HEK293 (cell line): ENCODE results near the gene CDK8.

Source experiments
- CTCF ChIA-PET: fragments of 350-600 bp; formaldehyde crosslinking; extraction: SDS; loops from one replicate; lab custom pipeline; 2021; ENCODE audit warnings: antibody characterized with exemption; lab: Yijun Ruan, JAX
- POLR2A ChIA-PET: fragments of 300-600 bp; formaldehyde crosslinking; extraction: SDS; loops from one replicate; lab custom pipeline; 2020; ENCODE audit warnings: antibody characterized with exemption, inconsistent platforms; lab: Yijun Ruan, JAX
- H3K27ac ChIP-seq: fragments of 200-500 bp; sonication (Bioruptor generic); 2 replicates; pipeline ENCODE4 v1.5.1; 2014; ENCODE audit warnings: low read depth, low read length, control low read depth, inconsistent platforms; ENCODE audit errors: extremely low read depth
- H3K36me3 ChIP-seq, 2 experiments: fragments of 200-500 bp in 1 of 2; sonication (Bioruptor generic) in 1 of 2; 1 replicate in 1 of 2; 2 replicates in 1 of 2; pipeline ENCODE4 v1.5.1; 2014 to 2017; ENCODE audit warnings: inconsistent platforms in 2 of 2, low read length in 2 of 2; ENCODE audit not compliant: control insufficient read depth in 2 of 2, insufficient read depth in 1 of 2
- H3K4me1 ChIP-seq: fragments of 200-500 bp; sonication (Bioruptor generic); 2 replicates; pipeline ENCODE4 v1.5.1; 2014; ENCODE audit warnings: mild to moderate bottlenecking, low read length, inconsistent platforms; ENCODE audit not compliant: control insufficient read depth, insufficient read depth
- H3K4me3 ChIP-seq: 2 replicates; pipeline ENCODE4 v1.5.1; 2011; ENCODE audit warnings: low read depth, mild to moderate bottlenecking, control low read depth, low read length, moderate library complexity
- H3K9me3 ChIP-seq: fragments of 200-500 bp; sonication (Bioruptor generic); 2 replicates; pipeline ENCODE4 v1.5.1; 2014; ENCODE audit warnings: low read depth, low read length, inconsistent platforms; ENCODE audit not compliant: control insufficient read depth, insufficient read depth
- INSM2 ChIP-seq: fragments of 450-650 bp; formaldehyde crosslinking; IDR thresholded peaks from 2 replicates; pipeline ENCODE4 v1.5.1; 2016; ENCODE audit warnings: missing biosample characterization, missing genetic modification characterization
- KLF17 ChIP-seq: fragments of 450-650 bp; formaldehyde crosslinking; IDR thresholded peaks from 2 replicates; pipeline ENCODE4 v1.5.1; 2016; ENCODE audit warnings: missing biosample characterization, missing genetic modification characterization
- KLF9 ChIP-seq: fragments of 450-650 bp; formaldehyde crosslinking; IDR thresholded peaks from 2 replicates; pipeline ENCODE4 v1.5.1; 2016; ENCODE audit warnings: missing biosample characterization, missing genetic modification characterization, low read depth
- SCRT1 ChIP-seq: fragments of 450-650 bp; formaldehyde crosslinking; IDR thresholded peaks from 2 replicates; pipeline ENCODE4 v1.5.1; 2016; ENCODE audit warnings: missing biosample characterization, missing genetic modification characterization, borderline replicate concordance
- ZBTB8A ChIP-seq: fragments of 450-650 bp; formaldehyde crosslinking; IDR thresholded peaks from 2 replicates; pipeline ENCODE4 v1.5.1; 2016; ENCODE audit warnings: missing biosample characterization, missing genetic modification characterization
- ZFP69B ChIP-seq: fragments of 450-650 bp; formaldehyde crosslinking; IDR thresholded peaks from 2 replicates; pipeline ENCODE4 v1.5.1; 2016; ENCODE audit warnings: missing biosample characterization, missing genetic modification characterization
- ZNF146 ChIP-seq: fragments of 450-650 bp; formaldehyde crosslinking; IDR thresholded peaks from 2 replicates; pipeline ENCODE4 v1.5.1; 2016; ENCODE audit warnings: missing biosample characterization, missing genetic modification characterization
- ZNF214 ChIP-seq: fragments of 450-650 bp; formaldehyde crosslinking; IDR thresholded peaks from 2 replicates; pipeline ENCODE4 v1.5.1; 2017; ENCODE audit warnings: missing biosample characterization, mild to moderate bottlenecking, missing genetic modification characterization, borderline replicate concordance
- ZNF280C ChIP-seq: fragments of 450-650 bp; formaldehyde crosslinking; IDR thresholded peaks from 2 replicates; pipeline ENCODE4 v1.5.1; 2016; ENCODE audit warnings: missing biosample characterization, missing genetic modification characterization
- ZNF501 ChIP-seq: fragments of 450-650 bp; formaldehyde crosslinking; IDR thresholded peaks from 2 replicates; pipeline ENCODE4 v1.5.1; 2016; ENCODE audit warnings: missing biosample characterization, missing genetic modification characterization
- ZNF510 ChIP-seq: fragments of 450-650 bp; formaldehyde crosslinking; IDR thresholded peaks from 2 replicates; pipeline ENCODE4 v1.5.1; 2018; ENCODE audit warnings: mild to moderate bottlenecking, missing genetic modification characterization, missing biosample characterization; ENCODE audit not compliant: insufficient replicate concordance
- ZNF548 ChIP-seq: fragments of 450-650 bp; formaldehyde crosslinking; IDR thresholded peaks from 2 replicates; pipeline ENCODE4 v1.5.1; 2016; ENCODE audit warnings: missing biosample characterization, missing genetic modification characterization
- ZNF645 ChIP-seq: fragments of 450-650 bp; formaldehyde crosslinking; IDR thresholded peaks from 2 replicates; pipeline ENCODE4; 2016; ENCODE audit warnings: missing biosample characterization, missing genetic modification characterization
- ZNF660 ChIP-seq: fragments of 450-650 bp; IDR thresholded peaks from 2 replicates; pipeline ENCODE4 v1.5.1; 2018; ENCODE audit warnings: missing biosample characterization, mild to moderate bottlenecking, missing genetic modification characterization
- ZNF704 ChIP-seq: fragments of 450-650 bp; formaldehyde crosslinking; IDR thresholded peaks from 2 replicates; pipeline ENCODE4 v1.5.1; 2016; ENCODE audit warnings: missing biosample characterization, missing genetic modification characterization
- ZNF792 ChIP-seq: fragments of 450-650 bp; formaldehyde crosslinking; IDR thresholded peaks from 2 replicates; pipeline ENCODE4 v1.5.1; 2016; ENCODE audit warnings: missing biosample characterization, missing genetic modification characterization

Gene CDK8

GRCh38 chr13:26384587-26384986, 130.7 kb downstream of the CDK8 start:
- H3K27ac ChIP-seq = no peak overlapping the region

GRCh38 chr13:26386026-26386425, 132.1 kb downstream of the CDK8 start:
- peaks cover 0 to 19% of the 10 kb centered on the region in 2 experiments; a peak in 2 of 3 replicates for H3K36me3 ChIP-seq
- CTCF ChIA-PET = no interaction called here
- POLR2A ChIA-PET = no interaction called here

More at GRCh38 chr13:26384587-26384986, 130.7 kb downstream of the CDK8 start:
- Histone ChIP-seq H3K4me1 (no peaks in the 10 kb centered on the region), H3K36me3 (peaks cover 0 to 16% of the 10 kb centered on the region in 2 experiments; a peak in 2 of 3 replicates), H3K9me3 (no peaks in the 10 kb centered on the region), H3K4me3 (no peak overlapping the region)
- CTCF ChIA-PET = no interaction called here
- POLR2A ChIA-PET = no interaction called here
- no peak for TF ChIP-seq ZNF660 (tag by site-specific recombination)

More at GRCh38 chr13:26386026-26386425, 132.1 kb downstream of the CDK8 start:
- TF ChIP-seq ZNF214 (no peak), SCRT1 (tag by site-specific recombination) (no peak), ZNF280C (no peak), ZNF792 (tag by site-specific recombination) (no peak), KLF17 (tag by site-specific recombination) (no peak), ZNF510 (tag by site-specific recombination) (no peak), INSM2 (no peak), ZNF501 (tag by site-specific recombination) (no peak), ZFP69B (tag by site-specific recombination) (no peak), ZNF146 (tag by site-specific recombination) (no peak), ZBTB8A (no peak), ZNF704 (tag by site-specific recombination) (no peak), ZNF548 (no peak), KLF9 (tag by site-specific recombination) (no peak), ZNF645 (tag by site-specific recombination) (no peak)
- no peak overlapping the region for H3K4me3 ChIP-seq
- H3K27ac ChIP-seq = no peak overlapping the region
- H3K4me1 ChIP-seq = no peaks in the 10 kb centered on the region
- no peaks in the 10 kb centered on the region for H3K9me3 ChIP-seq
